OCI-LY3 (cell line): ENCODE data around the gene PARD3B.

ENCODE experiments used
- H2AFZ ChIP-seq: fragments of 200-600, 300-600 bp; shearing (Covaris generic); 2 replicates; pipeline ENCODE4 v1.6.0; 2014; ENCODE audit warnings: antibody characterized with exemption, low read depth, low read length
- H3K27ac ChIP-seq: fragments of 200-600, 300-600 bp; sonication (generic); 2 replicates; pipeline ENCODE4 v1.5.1; 2014; ENCODE audit warnings: mild to moderate bottlenecking, low read length, moderate library complexity, mixed read lengths
- H3K27me3 ChIP-seq: fragments of 200-600, 300-600 bp; sonication (generic); 2 replicates; pipeline ENCODE4 v1.6.1; 2014; ENCODE audit warnings: low read depth, low read length, mixed read lengths
- H3K36me3 ChIP-seq: fragments of 200-600, 300-600 bp; sonication (generic); replicated peaks from 2 replicates; pipeline ENCODE3; 2014; ENCODE audit warnings: low read depth, low read length, mixed read lengths
- H3K4me1 ChIP-seq: fragments of 300-600, 200-600 bp; sonication (generic); 2 replicates; pipeline ENCODE4 v1.6.1; 2014; ENCODE audit warnings: low read length, mixed read lengths
- H3K4me2 ChIP-seq: fragments of 200-600, 300-600 bp; sonication (generic); 2 replicates; pipeline ENCODE4 v1.6.1; 2014; ENCODE audit warnings: low read length, mixed read lengths
- H3K4me3 ChIP-seq: fragments of 300-600, 200-600 bp; sonication (generic); 2 replicates; pipeline ENCODE4 v1.5.1; 2014; ENCODE audit warnings: antibody characterized with exemption, mild to moderate bottlenecking, low read length, moderate library complexity
- H3K79me2 ChIP-seq: fragments of 300-600, 200-600 bp; shearing (Covaris generic); 2 replicates; pipeline ENCODE4 v1.6.1; 2014; ENCODE audit warnings: mild to moderate bottlenecking, low read length, mixed read lengths
- H3K9ac ChIP-seq: fragments of 300-600, 200-600 bp; shearing (Covaris generic); 2 replicates; pipeline ENCODE4 v1.6.0; 2014; ENCODE audit warnings: mild to moderate bottlenecking, low read length, moderate library complexity
- H3K9me3 ChIP-seq: fragments of 200-600, 300-600 bp; shearing (Covaris generic); 2 replicates; pipeline ENCODE4 v1.6.1; 2014; ENCODE audit warnings: low read length, mixed read lengths; ENCODE audit not compliant: insufficient read depth
- H4K20me1 ChIP-seq: fragments of 200-600, 300-600 bp; sonication (generic); 2 replicates; pipeline ENCODE4 v1.6.1; 2016; ENCODE audit warnings: low read length, mixed read lengths; ENCODE audit not compliant: insufficient read depth
- CTCF ChIP-seq: fragments of 200-600, 300-600 bp; sonication (generic); IDR thresholded peaks from 2 replicates; pipeline ENCODE4 v1.5.1; 2014; ENCODE audit warnings: antibody characterized with exemption, low read length, low read depth
- EZH2phosphoT487 ChIP-seq: fragments of 200-600 bp; shearing (Covaris generic); IDR thresholded peaks from 2 replicates; pipeline ENCODE4 v1.6.1; 2018; ENCODE audit warnings: antibody characterized with exemption, mixed run types, low read depth

PARD3B gene

GRCh38 chr2:204738721-204739120 lies 193.4 kb downstream of the PARD3B start:
- H3K79me2 ChIP-seq, result no peaks in the 10 kb centered on the region
- no peaks in the 10 kb centered on the region for H4K20me1 ChIP-seq
- H3K36me3 ChIP-seq, result no peaks in the 10 kb centered on the region
- H3K9me3 ChIP-seq, result no peaks in the 10 kb centered on the region
- no peak overlapping the region for H3K27ac ChIP-seq
- no peak overlapping the region for H3K9ac ChIP-seq
- no peaks in the 10 kb centered on the region for H3K4me1 ChIP-seq
- no peak overlapping the region for H3K4me3 ChIP-seq
- H2AFZ ChIP-seq, result no peak overlapping the region
- H3K27me3 ChIP-seq, result no peaks in the 10 kb centered on the region
- TF ChIP-seq CTCF (no peak), EZH2phosphoT487 (no peak)
- no peak overlapping the region for H3K4me2 ChIP-seq

GRCh38 chr2:204743393-204743960 lies 198.2 kb downstream of the PARD3B start:
- H3K9me3 ChIP-seq, result no peaks in the 10 kb centered on the region
- H3K36me3 ChIP-seq, result no peaks in the 10 kb centered on the region
- no peaks in the 10 kb centered on the region for H3K4me1 ChIP-seq
- H3K27ac ChIP-seq, result no peak overlapping the region
- no peaks in the 10 kb centered on the region for H3K79me2 ChIP-seq
- no peak overlapping the region for H3K9ac ChIP-seq
- TF ChIP-seq CTCF (no peak), EZH2phosphoT487 (no peak)
- no peaks in the 10 kb centered on the region for H4K20me1 ChIP-seq
- no peaks in the 10 kb centered on the region for H3K27me3 ChIP-seq
- no peak overlapping the region for H3K4me2 ChIP-seq
- H2AFZ ChIP-seq, result no peak overlapping the region
- no peak overlapping the region for H3K4me3 ChIP-seq

DNA sequence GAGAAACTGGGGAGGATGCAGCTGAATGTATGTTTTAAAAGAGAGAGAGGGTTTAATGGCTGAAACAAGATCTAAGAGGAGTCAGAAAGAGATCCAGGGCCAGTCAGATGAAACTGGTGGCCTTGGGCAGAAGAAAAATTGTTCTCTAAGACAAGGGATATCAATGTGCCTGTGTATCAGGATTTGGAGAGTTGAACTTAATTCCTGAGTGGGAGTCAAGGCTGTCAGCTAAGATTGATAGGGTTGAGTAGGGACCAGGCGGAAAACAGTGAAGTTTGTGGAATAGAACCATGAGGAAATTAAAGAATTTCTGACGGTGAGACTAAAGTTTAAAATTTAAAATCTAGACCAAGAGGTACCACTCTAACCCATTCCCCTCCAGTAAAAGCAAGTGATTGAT lies 199.2 kb downstream of the PARD3B start:
- Histone ChIP-seq H3K79me2 (no peaks in the 10 kb centered on the region), H4K20me1 (no peaks in the 10 kb centered on the region), H3K9ac (no peak overlapping the region), H3K27me3 (no peaks in the 10 kb centered on the region), H3K9me3 (no peaks in the 10 kb centered on the region), H3K4me1 (no peaks in the 10 kb centered on the region), H3K4me2 (no peak overlapping the region), H3K27ac (no peak overlapping the region), H3K4me3 (no peak overlapping the region), H3K36me3 (no peaks in the 10 kb centered on the region), H2AFZ (no peak overlapping the region)
- TF ChIP-seq CTCF, result no peak
- no peak for TF ChIP-seq EZH2phosphoT487

DNA sequence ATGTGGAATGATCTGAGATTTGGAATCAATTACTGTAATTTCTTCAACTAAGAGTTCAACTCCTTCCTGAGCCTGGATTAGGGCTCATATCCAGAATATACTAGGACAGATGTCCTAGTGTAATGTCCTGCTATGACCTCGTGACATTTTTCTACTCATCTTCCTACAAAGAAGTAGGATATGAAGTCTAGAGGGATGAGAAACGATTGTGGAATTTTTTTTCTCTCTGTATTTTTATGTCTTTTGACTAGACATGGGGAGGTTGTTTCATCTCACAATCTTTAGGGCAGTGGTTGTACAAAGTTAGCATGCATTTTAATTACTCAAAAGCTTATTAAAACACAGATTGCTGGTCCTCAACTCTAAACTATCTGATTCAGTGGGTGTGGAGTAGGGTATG lies 203.0 kb downstream of the PARD3B start:
- H3K4me3 ChIP-seq, result no peak overlapping the region
- H3K4me2 ChIP-seq, result no peak overlapping the region
- H3K27me3 ChIP-seq, result no peaks in the 10 kb centered on the region
- no peak overlapping the region for H3K27ac ChIP-seq
- TF ChIP-seq EZH2phosphoT487 (no peak), CTCF (no peak)
- H3K9me3 ChIP-seq, result no peaks in the 10 kb centered on the region
- H4K20me1 ChIP-seq, result no peaks in the 10 kb centered on the region
- no peaks in the 10 kb centered on the region for H3K79me2 ChIP-seq
- H3K36me3 ChIP-seq, result no peaks in the 10 kb centered on the region
- no peak overlapping the region for H2AFZ ChIP-seq
- no peaks in the 10 kb centered on the region for H3K4me1 ChIP-seq
- no peak overlapping the region for H3K9ac ChIP-seq
